ENCODE data around the gene GID8. TPM values are rescaled to one million over a fixed set of nuclear protein-coding genes. Genes with fewer than 3 reads are reported as not detected.

Gene GID8
- total and polyA plus RNA-seq, 2 experiments from 2014 or later, result 41.8 to 106 TPM

- Mint-ChIP-seq H3K4me1 (peaks cover 85% of the 10 kb centered on the region), H3K4me3 (peak overlapping the region; percentile 31; the same call in 2 of the 3 replicates), H3K27me3 (ENCODE audit: insufficient read depth, low read depth, poor library complexity) (peaks cover 11% of the 10 kb centered on the region), H3K36me3 (ENCODE audit: low read depth) (peaks cover 5% of the 10 kb centered on the region; the same call in 2 of the 3 replicates), H3K27ac (no peak overlapping the region), H3K9me3 (no peaks in the 10 kb centered on the region)
- Histone ChIP-seq H2AFZ (no peak overlapping the region), H3K79me2 (replicated peaks; ENCODE audit: insufficient read depth) (peaks cover 100% of the 10 kb centered on the region), H4K20me1 (replicated peaks; ENCODE audit: insufficient read depth) (peaks cover 89% of the 10 kb centered on the region), H3K4me1 (ENCODE audit: insufficient read depth) (peaks cover 95% of the 10 kb centered on the region), H3K4me2 (peak overlapping the region; percentile 77), H3K4me3 (peak overlapping the region; percentile 18), H3K36me3 (ENCODE audit: insufficient read depth) (peaks cover 9% of the 10 kb centered on the region), H3F3A (replicated peaks; ENCODE audit: low read depth) (peaks cover 33% of the 10 kb centered on the region), H3K27me3 (ENCODE audit: insufficient read depth) (no peaks in the 10 kb centered on the region), H3K27ac (ENCODE audit: low read depth) (no peak overlapping the region), H3K9me2 (ENCODE audit: insufficient read depth) (no peaks in the 10 kb centered on the region)
- DNase-seq (ENCODE audit: low spot score) (no peak), ATAC-seq (no peak)
- TF ChIP-seq, protein P1, sequence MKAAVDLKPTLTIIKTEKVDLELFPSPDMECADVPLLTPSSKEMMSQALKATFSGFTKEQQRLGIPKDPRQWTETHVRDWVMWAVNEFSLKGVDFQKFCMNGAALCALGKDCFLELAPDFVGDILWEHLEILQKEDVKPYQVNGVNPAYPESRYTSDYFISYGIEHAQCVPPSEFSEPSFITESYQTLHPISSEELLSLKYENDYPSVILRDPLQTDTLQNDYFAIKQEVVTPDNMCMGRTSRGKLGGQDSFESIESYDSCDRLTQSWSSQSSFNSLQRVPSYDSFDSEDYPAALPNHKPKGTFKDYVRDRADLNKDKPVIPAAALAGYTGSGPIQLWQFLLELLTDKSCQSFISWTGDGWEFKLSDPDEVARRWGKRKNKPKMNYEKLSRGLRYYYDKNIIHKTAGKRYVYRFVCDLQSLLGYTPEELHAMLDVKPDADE (IDR thresholded peaks at IDR 0.05), result no peak
- TF ChIP-seq NANOG (IDR thresholded peaks at IDR 0.05; ENCODE audit: borderline replicate concordance) (no peak), EZH2phosphoT487 (IDR thresholded peaks at IDR 0.05; ENCODE audit: unreplicated experiment) (no peak)
Observed at GRCh38 chr20:62918831-62919230, 19.1 kb upstream of the GID8 start.

DNA sequence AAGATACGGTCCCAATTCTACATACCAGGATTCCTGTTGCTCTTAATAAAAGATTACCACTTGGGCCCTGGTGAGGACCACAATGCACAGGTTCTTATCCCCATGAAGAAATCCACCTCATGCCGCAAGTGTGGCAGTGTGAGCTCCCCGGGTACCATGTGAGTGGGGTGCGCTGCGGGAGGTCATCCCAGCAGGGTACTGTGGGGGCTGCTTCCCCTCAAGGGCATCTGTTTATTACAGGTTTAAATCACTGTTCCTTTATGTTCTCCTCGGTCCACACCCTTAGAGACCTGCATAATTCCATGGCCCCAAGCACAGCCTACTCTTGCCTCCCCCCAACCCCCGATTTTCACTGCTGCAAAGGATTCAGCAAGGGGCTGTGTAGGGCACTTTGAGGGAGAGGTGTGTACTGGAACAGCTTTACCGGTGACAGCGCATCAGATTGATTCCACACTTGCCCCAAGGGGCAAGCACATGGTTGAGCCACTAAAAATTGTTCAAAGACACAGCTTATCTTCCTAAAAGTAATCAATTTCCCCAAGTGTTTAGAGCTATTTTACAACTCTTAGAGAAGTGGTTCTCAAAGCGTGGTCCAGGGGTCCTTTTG lies 17.8 kb upstream of the GID8 start:
- DNase-seq (ENCODE audit: low spot score) (no peak), ATAC-seq (peak; percentile 8; the same call in 2 of the 3 replicates)
- Mint-ChIP-seq H3K9me3 (no peaks in the 10 kb centered on the region), H3K27ac (peak overlapping the region; percentile 83), H3K4me1 (peaks cover 83% of the 10 kb centered on the region), H3K27me3 (ENCODE audit: insufficient read depth, low read depth, poor library complexity) (peaks cover 11% of the 10 kb centered on the region), H3K4me3 (peak overlapping the region; percentile 31), H3K36me3 (ENCODE audit: low read depth) (peaks cover 2% of the 10 kb centered on the region; the same call in 1 of the 3 replicates)
- Histone ChIP-seq H3K9me2 (ENCODE audit: insufficient read depth) (no peaks in the 10 kb centered on the region), H3K27me3 (ENCODE audit: insufficient read depth) (no peaks in the 10 kb centered on the region), H3K4me1 (ENCODE audit: insufficient read depth) (peaks cover 99% of the 10 kb centered on the region), H3F3A (replicated peaks; ENCODE audit: low read depth) (peaks cover 41% of the 10 kb centered on the region), H4K20me1 (replicated peaks; ENCODE audit: insufficient read depth) (peaks cover 91% of the 10 kb centered on the region), H3K27ac (ENCODE audit: low read depth) (peak overlapping the region; percentile 72), H3K79me2 (replicated peaks; ENCODE audit: insufficient read depth) (peaks cover 100% of the 10 kb centered on the region), H2AFZ (no peak overlapping the region), H3K4me3 (peak overlapping the region; percentile 18), H3K36me3 (ENCODE audit: insufficient read depth) (peaks cover 2% of the 10 kb centered on the region; the same call in 1 of the 2 replicates), H3K4me2 (peak overlapping the region; percentile 77)
- TF ChIP-seq, protein P2, sequence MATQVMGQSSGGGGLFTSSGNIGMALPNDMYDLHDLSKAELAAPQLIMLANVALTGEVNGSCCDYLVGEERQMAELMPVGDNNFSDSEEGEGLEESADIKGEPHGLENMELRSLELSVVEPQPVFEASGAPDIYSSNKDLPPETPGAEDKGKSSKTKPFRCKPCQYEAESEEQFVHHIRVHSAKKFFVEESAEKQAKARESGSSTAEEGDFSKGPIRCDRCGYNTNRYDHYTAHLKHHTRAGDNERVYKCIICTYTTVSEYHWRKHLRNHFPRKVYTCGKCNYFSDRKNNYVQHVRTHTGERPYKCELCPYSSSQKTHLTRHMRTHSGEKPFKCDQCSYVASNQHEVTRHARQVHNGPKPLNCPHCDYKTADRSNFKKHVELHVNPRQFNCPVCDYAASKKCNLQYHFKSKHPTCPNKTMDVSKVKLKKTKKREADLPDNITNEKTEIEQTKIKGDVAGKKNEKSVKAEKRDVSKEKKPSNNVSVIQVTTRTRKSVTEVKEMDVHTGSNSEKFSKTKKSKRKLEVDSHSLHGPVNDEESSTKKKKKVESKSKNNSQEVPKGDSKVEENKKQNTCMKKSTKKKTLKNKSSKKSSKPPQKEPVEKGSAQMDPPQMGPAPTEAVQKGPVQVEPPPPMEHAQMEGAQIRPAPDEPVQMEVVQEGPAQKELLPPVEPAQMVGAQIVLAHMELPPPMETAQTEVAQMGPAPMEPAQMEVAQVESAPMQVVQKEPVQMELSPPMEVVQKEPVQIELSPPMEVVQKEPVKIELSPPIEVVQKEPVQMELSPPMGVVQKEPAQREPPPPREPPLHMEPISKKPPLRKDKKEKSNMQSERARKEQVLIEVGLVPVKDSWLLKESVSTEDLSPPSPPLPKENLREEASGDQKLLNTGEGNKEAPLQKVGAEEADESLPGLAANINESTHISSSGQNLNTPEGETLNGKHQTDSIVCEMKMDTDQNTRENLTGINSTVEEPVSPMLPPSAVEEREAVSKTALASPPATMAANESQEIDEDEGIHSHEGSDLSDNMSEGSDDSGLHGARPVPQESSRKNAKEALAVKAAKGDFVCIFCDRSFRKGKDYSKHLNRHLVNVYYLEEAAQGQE (IDR thresholded peaks at IDR 0.05; ENCODE audit: unreplicated experiment), result no peak
- TF ChIP-seq JUNB (IDR thresholded peaks at IDR 0.05; ENCODE audit: unreplicated experiment) (no peak), POLR2AphosphoS5 (IDR thresholded peaks at IDR 0.05; ENCODE audit: low read depth) (no peak), ZNF462 (CRISPR knock-in tag; IDR thresholded peaks at IDR 0.05) (no peak), CREB1 (CRISPR knock-in tag; IDR thresholded peaks at IDR 0.05; ENCODE audit: low read depth) (no peak), ZNF331 (CRISPR knock-in tag; IDR thresholded peaks at IDR 0.05; ENCODE audit: low read depth) (no peak)
- TF ChIP-seq, protein P1 (IDR thresholded peaks at IDR 0.05), result no peak

Measured in GM23338 (cell line).